Measurements from ENCODE around the gene ELF1. TPM values are rescaled to one million over a fixed set of nuclear protein-coding genes. Genes with fewer than 3 reads are reported as not detected.

ELF1 gene
- total RNA-seq, 5 donors from 2014 or later (not counting 1 experiment from before 2014, with no cell fraction given), result 133 to 221 (median 146) TPM

DNA sequence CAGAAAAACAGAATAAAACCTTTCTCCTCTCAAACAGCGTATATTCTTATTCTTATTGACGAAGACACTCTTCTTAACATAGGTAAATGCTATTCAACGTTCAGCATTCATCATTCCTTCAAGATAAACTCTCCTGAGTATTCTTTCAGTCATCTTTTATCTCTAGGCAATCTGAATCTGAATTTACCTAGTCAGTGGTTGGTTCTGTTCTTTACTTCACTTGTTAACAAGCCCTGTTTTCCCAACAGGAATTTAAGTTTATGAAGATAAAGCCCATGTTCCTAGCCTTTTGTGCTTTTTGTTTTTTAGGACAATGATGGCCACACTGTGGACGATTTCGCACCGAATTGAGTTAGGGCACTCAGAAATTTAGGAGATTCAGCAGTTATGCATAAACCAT, 3.2 kb downstream of the ELF1 start:
- peak overlapping the region; percentile 94 to 96 for H3K27ac Mint-ChIP-seq
- ChIA-PET CTCF (interaction anchor here (0.5 to 3.4 kb wide), 5 partner anchors 10 to 37 kb away, joined by 3 to 13 read pairs (median 5); no protein-coding TSS in a partner anchor), POLR2A (interaction anchor here (0.7 to 1.3 kb wide), 2 partner anchors 27 to 34 kb away, joined by 3 to 4 read pairs; no protein-coding TSS in a partner anchor)
- no peaks in the 10 kb centered on the region for H3K9me3 Mint-ChIP-seq
- ATAC-seq (replicated peaks in 1 of 4), result no peak
- H3K27me3 ChIP-seq (replicated peaks in 1 of 2; ENCODE audit: control insufficient read depth in 2 of 2, extremely low read depth in 1 of 2, insufficient read depth in 2 of 2, low read length in 1 of 2), result no peaks in the 10 kb centered on the region
- H3K4me3 Mint-ChIP-seq, result peak overlapping the region; percentile 85 to 90 (median 87)
- H3K4me1 Mint-ChIP-seq, result peaks cover 60 to 73% (median 61%) of the 10 kb centered on the region in 3 donors
- no peaks in the 10 kb centered on the region for H3K27me3 Mint-ChIP-seq
- no peak for DNase-seq
- H3K4me3 ChIP-seq (ENCODE audit: control insufficient read depth in 1 of 2, extremely low read depth in 1 of 2, low read length in 1 of 2), result peak overlapping the region in 1 of 2 donors; percentile 47
- H3K4me1 ChIP-seq (ENCODE audit: control insufficient read depth in 1 of 2, extremely low read depth in 1 of 2, insufficient read depth in 2 of 2, low read length in 2 of 2), result peaks cover 18 to 47% of the 10 kb centered on the region in 2 experiments
- H3K27ac ChIP-seq (ENCODE audit: low read length), result peak overlapping the region; percentile 69
- H3K9me3 ChIP-seq, result no peaks in the 10 kb centered on the region
- peaks cover 0 to 11% of the 10 kb centered on the region in 2 donors for H3K36me3 ChIP-seq (ENCODE audit: control insufficient read depth in 2 of 2, extremely low read depth in 1 of 2, insufficient read depth in 1 of 2, low read length in 1 of 2)
- WGBS (ENCODE audit: insufficient coverage), result no CpG with 5 or more reads among the region's 6 CpGs
- H3K36me3 Mint-ChIP-seq, result peaks cover 30% of the 10 kb centered on the region

DNA sequence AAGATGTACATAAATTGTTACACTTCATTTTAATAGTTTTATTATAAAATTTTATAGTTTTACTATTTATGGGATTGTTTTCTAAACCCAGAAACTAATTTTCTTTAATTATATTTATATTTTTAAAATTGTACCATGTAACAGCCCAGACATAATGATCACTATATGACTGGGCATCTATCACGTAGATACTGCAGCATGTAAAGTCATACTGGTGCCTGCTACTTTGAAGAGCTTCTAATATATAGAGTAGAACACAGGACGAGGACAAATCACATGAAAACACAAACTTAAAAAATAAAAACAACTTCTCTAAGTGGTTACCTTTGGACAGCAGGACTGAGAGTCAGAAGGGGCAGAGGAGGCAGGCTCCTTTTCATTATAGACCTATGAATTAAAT, 5.3 kb downstream of the ELF1 start:
- peaks cover 53 to 75% (median 56%) of the 10 kb centered on the region in 3 donors for H3K4me1 Mint-ChIP-seq
- CTCF ChIA-PET, result interaction anchor here (0.5 to 2.3 kb wide), 12 partner anchors 9 to 40 kb away, joined by 3 to 16 read pairs (median 4); no protein-coding TSS in a partner anchor
- peak overlapping the region; percentile 94 to 96 for H3K27ac Mint-ChIP-seq
- no peak for ATAC-seq (replicated peaks in 1 of 4)
- no peaks in the 10 kb centered on the region for H3K9me3 ChIP-seq
- peak overlapping the region; percentile 69 for H3K27ac ChIP-seq (ENCODE audit: low read length)
- peaks cover 16 to 51% of the 10 kb centered on the region in 2 experiments for H3K4me1 ChIP-seq (ENCODE audit: control insufficient read depth in 1 of 2, extremely low read depth in 1 of 2, insufficient read depth in 2 of 2, low read length in 2 of 2)
- no peaks in the 10 kb centered on the region for H3K27me3 ChIP-seq (replicated peaks in 1 of 2; ENCODE audit: control insufficient read depth in 2 of 2, extremely low read depth in 1 of 2, insufficient read depth in 2 of 2, low read length in 1 of 2)
- no peaks in the 10 kb centered on the region for H3K9me3 Mint-ChIP-seq
- H3K36me3 Mint-ChIP-seq, result peaks cover 30% of the 10 kb centered on the region
- H3K36me3 ChIP-seq (ENCODE audit: control insufficient read depth in 2 of 2, extremely low read depth in 1 of 2, insufficient read depth in 1 of 2, low read length in 1 of 2), result peaks cover 0 to 11% of the 10 kb centered on the region in 2 donors
- no CpG with 5 or more reads among the region's 2 CpGs for WGBS (ENCODE audit: insufficient coverage)
- POLR2A ChIA-PET, result interaction anchor here (0.5 to 2.3 kb wide), 8 partner anchors 8 to 1053 kb away, joined by 3 to 16 read pairs (median 4); no protein-coding TSS in a partner anchor
- DNase-seq, result no peak
- H3K4me3 ChIP-seq (ENCODE audit: control insufficient read depth in 1 of 2, extremely low read depth in 1 of 2, low read length in 1 of 2), result peak overlapping the region in 1 of 2 donors; percentile 47
- H3K27me3 Mint-ChIP-seq, result no peaks in the 10 kb centered on the region
- H3K4me3 Mint-ChIP-seq, result peak overlapping the region; percentile 85 to 90 (median 87)

DNA sequence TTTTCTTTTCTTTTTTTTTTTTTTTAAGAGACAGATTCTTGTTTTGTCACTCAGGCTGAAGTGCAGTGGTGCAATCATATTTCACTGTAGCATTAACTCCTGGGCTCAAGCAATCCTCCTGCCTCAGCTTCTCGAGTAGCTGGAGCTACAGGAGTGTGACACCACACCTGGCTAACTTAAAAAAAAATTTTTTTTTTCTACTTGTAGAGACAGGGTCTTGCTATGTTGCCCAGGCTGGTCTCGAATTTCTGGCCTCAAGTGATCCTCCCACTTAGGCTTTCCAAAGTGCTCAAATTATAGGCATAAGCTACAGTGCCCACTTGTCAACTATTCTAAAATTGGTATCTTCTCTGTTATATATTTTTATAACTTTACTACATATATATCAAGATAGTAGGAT, 6.6 kb downstream of the ELF1 start:
- H3K27me3 Mint-ChIP-seq, result no peaks in the 10 kb centered on the region
- no peak for DNase-seq
- CTCF ChIA-PET, result interaction anchor here (0.6 to 2.3 kb wide), 14 partner anchors 7 to 672 kb away, joined by 3 to 10 read pairs (median 4); no protein-coding TSS in a partner anchor
- no peaks in the 10 kb centered on the region for H3K9me3 Mint-ChIP-seq
- POLR2A ChIA-PET, result interaction anchor here (0.6 to 1.5 kb wide), 13 partner anchors 11 to 1182 kb away, joined by 3 to 15 read pairs (median 6); no protein-coding TSS in a partner anchor
- H3K4me1 Mint-ChIP-seq, result peaks cover 66 to 82% (median 69%) of the 10 kb centered on the region in 3 donors
- WGBS (ENCODE audit: insufficient coverage), result no CpG with 5 or more reads among the region's 2 CpGs
- peaks cover 0 to 11% of the 10 kb centered on the region in 2 donors for H3K36me3 ChIP-seq (ENCODE audit: control insufficient read depth in 2 of 2, extremely low read depth in 1 of 2, insufficient read depth in 1 of 2, low read length in 1 of 2)
- no peaks in the 10 kb centered on the region for H3K27me3 ChIP-seq (replicated peaks in 1 of 2; ENCODE audit: control insufficient read depth in 2 of 2, extremely low read depth in 1 of 2, insufficient read depth in 2 of 2, low read length in 1 of 2)
- H3K27ac Mint-ChIP-seq, result peak overlapping the region; percentile 13 to 90
- peak overlapping the region in 2 of 3 donors; percentile 14 to 41 for H3K4me3 Mint-ChIP-seq
- no peak for ATAC-seq (replicated peaks in 1 of 4)
- peaks cover 34% of the 10 kb centered on the region for H3K36me3 Mint-ChIP-seq
- peak overlapping the region; percentile 10 for H3K27ac ChIP-seq (ENCODE audit: low read length)
- no peak overlapping the region for H3K4me3 ChIP-seq (ENCODE audit: control insufficient read depth in 1 of 2, extremely low read depth in 1 of 2, low read length in 1 of 2)
- H3K4me1 ChIP-seq (ENCODE audit: control insufficient read depth in 1 of 2, extremely low read depth in 1 of 2, insufficient read depth in 2 of 2, low read length in 2 of 2), result peaks cover 21 to 64% of the 10 kb centered on the region in 2 experiments
- H3K9me3 ChIP-seq, result no peaks in the 10 kb centered on the region

DNA sequence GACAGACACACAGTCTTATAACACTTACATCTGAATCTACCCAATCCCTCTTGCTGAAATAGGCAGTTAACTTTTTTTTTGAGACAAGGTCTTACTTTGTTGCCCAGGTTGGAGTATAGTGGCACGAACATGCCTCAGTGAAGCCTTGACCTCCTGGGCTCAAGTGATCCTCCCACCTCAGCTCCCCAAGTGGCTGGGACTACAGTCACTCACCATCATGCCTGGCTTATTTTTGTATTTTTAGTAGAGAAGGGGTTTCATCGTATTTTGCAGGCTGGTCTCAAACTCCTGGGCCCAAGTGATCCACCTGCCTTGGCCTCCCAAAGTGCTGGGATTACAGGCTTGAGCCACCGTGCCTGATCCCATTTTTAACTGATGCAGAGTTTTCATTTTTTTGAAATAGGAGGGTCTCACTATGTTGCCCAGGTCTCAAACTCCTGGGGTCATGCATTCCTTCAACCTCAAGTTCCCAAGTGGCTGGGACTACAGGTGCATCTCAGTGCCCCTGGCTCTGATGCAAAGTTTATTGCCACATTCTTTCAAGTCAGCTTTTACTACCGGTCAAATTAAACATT, 7.6 kb downstream of the ELF1 start:
- DNase-seq, result no peak
- Mint-ChIP-seq H3K27me3 (no peaks in the 10 kb centered on the region), H3K27ac (peak overlapping the region; percentile 78 to 90), H3K36me3 (peaks cover 27% of the 10 kb centered on the region), H3K4me3 (peak overlapping the region; percentile 29 to 39 (median 37)), H3K4me1 (peaks cover 72 to 81% (median 75%) of the 10 kb centered on the region in 3 donors), H3K9me3 (no peaks in the 10 kb centered on the region)
- no peak for ATAC-seq (replicated peaks in 1 of 4)
- Histone ChIP-seq H3K27me3 (replicated peaks in 1 of 2; ENCODE audit: control insufficient read depth in 2 of 2, extremely low read depth in 1 of 2, insufficient read depth in 2 of 2, low read length in 1 of 2) (no peaks in the 10 kb centered on the region), H3K4me3 (ENCODE audit: control insufficient read depth in 1 of 2, extremely low read depth in 1 of 2, low read length in 1 of 2) (no peak overlapping the region), H3K27ac (ENCODE audit: low read length) (no peak overlapping the region), H3K4me1 (ENCODE audit: control insufficient read depth in 1 of 2, extremely low read depth in 1 of 2, insufficient read depth in 2 of 2, low read length in 2 of 2) (peaks cover 22 to 69% of the 10 kb centered on the region in 2 experiments), H3K36me3 (ENCODE audit: control insufficient read depth in 2 of 2, extremely low read depth in 1 of 2, insufficient read depth in 1 of 2, low read length in 1 of 2) (peaks cover 0 to 11% of the 10 kb centered on the region in 2 donors), H3K9me3 (no peaks in the 10 kb centered on the region)
- ChIA-PET POLR2A (interaction anchor here (0.6 to 1.5 kb wide), 11 partner anchors 16 to 344 kb away, joined by 3 to 15 read pairs (median 5); no protein-coding TSS in a partner anchor), CTCF (interaction anchor here (0.6 to 2.3 kb wide), 12 partner anchors 8 to 254 kb away, joined by 3 to 10 read pairs (median 5); partner anchors contain the start of gene ELF1 (in 1 of the 2))
- 67% methylated on average over 2 of the region's 4 CpGs for whole genome bisulfite sequencing (ENCODE audit: insufficient coverage)

DNA sequence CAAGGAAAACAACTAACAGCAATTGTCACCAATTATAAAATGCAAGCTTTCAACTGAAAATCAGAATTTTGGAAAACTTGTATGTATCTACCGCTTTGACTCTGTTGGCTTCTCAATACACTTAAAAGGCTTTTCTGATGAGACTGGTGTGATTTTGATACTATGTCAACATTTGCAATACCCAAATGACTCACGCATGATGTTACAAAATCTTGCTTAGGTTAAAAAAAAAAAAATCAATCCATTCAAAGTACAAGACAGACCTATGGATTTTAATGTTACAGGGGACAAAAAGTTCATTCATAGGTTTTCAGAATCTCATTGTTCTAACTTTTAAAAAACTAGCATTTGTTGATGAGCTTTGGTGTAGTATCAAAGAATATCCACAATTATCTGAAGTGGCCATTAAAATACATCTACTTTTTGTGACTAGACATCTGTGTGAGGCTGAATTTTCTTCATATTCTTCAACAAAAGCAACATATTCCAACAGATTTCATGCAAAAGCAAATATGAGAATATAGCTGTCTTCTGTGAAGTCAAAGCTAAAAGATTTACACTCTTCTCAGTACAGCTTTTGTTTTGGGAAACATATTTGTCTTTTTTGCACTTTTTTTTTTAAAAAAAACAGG, 10.7 kb downstream of the ELF1 start:
- peak in 1 of 35 experiments; percentile 36 for DNase-seq
- no peaks in the 10 kb centered on the region for H3K27me3 Mint-ChIP-seq
- H3K9me3 Mint-ChIP-seq, result no peaks in the 10 kb centered on the region
- ATAC-seq (replicated peaks in 1 of 4), result no peak
- no peak overlapping the region for H3K4me3 ChIP-seq (ENCODE audit: control insufficient read depth in 1 of 2, extremely low read depth in 1 of 2, low read length in 1 of 2)
- CTCF ChIA-PET, result interaction anchor here (0.6 to 1.5 kb wide), 10 partner anchors 9 to 686 kb away, joined by 3 to 8 read pairs (median 3); partner anchors contain the start of gene ELF1 (in 1 of the 2)
- H3K9me3 ChIP-seq, result no peaks in the 10 kb centered on the region
- H3K27ac Mint-ChIP-seq, result peak overlapping the region; percentile 79 to 87
- H3K4me1 Mint-ChIP-seq, result peaks cover 76 to 80% (median 79%) of the 10 kb centered on the region in 3 donors
- POLR2A ChIA-PET, result interaction anchor here (0.6 to 2.1 kb wide), 7 partner anchors 10 to 446 kb away, joined by 3 to 5 read pairs (median 4); partner anchors contain the start of gene ELF1 (in 1 of the 2)
- no peaks in the 10 kb centered on the region for H3K27me3 ChIP-seq (replicated peaks in 1 of 2; ENCODE audit: control insufficient read depth in 2 of 2, extremely low read depth in 1 of 2, insufficient read depth in 2 of 2, low read length in 1 of 2)
- peaks cover 26 to 73% of the 10 kb centered on the region in 2 experiments for H3K4me1 ChIP-seq (ENCODE audit: control insufficient read depth in 1 of 2, extremely low read depth in 1 of 2, insufficient read depth in 2 of 2, low read length in 2 of 2)
- H3K4me3 Mint-ChIP-seq, result peak overlapping the region; percentile 62 to 67 (median 63)
- H3K27ac ChIP-seq (ENCODE audit: low read length), result peak overlapping the region; percentile 67
- peaks cover 0 to 9% of the 10 kb centered on the region in 2 donors for H3K36me3 ChIP-seq (ENCODE audit: control insufficient read depth in 2 of 2, extremely low read depth in 1 of 2, insufficient read depth in 1 of 2, low read length in 1 of 2)
- WGBS (ENCODE audit: insufficient coverage), result no CpG with 5 or more reads among the region's 2 CpGs
- H3K36me3 Mint-ChIP-seq, result peaks cover 21% of the 10 kb centered on the region

DNA sequence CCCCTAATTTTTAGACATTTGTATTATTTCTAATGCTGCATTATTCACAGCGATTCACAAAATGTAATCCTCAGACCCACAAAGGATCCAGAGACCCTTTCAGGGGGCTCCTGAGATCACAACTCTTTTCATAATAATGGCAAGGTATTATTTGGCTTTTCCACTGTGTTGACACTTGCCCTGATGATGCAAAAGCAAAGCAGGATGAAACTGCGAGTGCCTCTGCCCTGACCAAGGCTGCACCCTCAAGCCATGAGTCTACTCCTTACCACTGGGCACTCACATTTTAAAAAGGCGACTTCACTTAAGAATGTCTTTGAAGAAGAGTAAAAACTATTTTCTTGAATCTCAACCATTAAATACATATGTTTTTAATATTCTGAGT, 11.4 kb downstream of the ELF1 start:
- Mint-ChIP-seq H3K9me3 (no peaks in the 10 kb centered on the region), H3K27me3 (no peaks in the 10 kb centered on the region), H3K4me3 (peak overlapping the region; percentile 21 to 67 (median 62)), H3K4me1 (peaks cover 75 to 78% (median 76%) of the 10 kb centered on the region in 3 donors), H3K36me3 (peaks cover 16% of the 10 kb centered on the region), H3K27ac (peak overlapping the region; percentile 79 to 87)
- H3K4me3 ChIP-seq (ENCODE audit: control insufficient read depth in 1 of 2, extremely low read depth in 1 of 2, low read length in 1 of 2), result no peak overlapping the region
- CTCF ChIA-PET, result interaction anchor here (0.7 to 1.5 kb wide), 5 partner anchors 12 to 159 kb away, joined by 3 to 9 read pairs (median 3); partner anchors contain the start of gene ELF1 (in 2 of the 2)
- H3K27ac ChIP-seq (ENCODE audit: low read length), result peak overlapping the region; percentile 67
- ATAC-seq (replicated peaks in 1 of 4) (no peak), DNase-seq (peak in 1 of 35 experiments; percentile 24)
- no peaks in the 10 kb centered on the region for H3K27me3 ChIP-seq (replicated peaks in 1 of 2; ENCODE audit: control insufficient read depth in 2 of 2, extremely low read depth in 1 of 2, insufficient read depth in 2 of 2, low read length in 1 of 2)
- POLR2A ChIA-PET, result interaction anchor here in 1 of 2 donors (1.5 to 2.1 kb wide), 3 partner anchors 11 to 22 kb away, joined by 3 to 5 read pairs (median 4); partner anchors contain the start of gene ELF1
- H3K4me1 ChIP-seq (ENCODE audit: control insufficient read depth in 1 of 2, extremely low read depth in 1 of 2, insufficient read depth in 2 of 2, low read length in 2 of 2), result peaks cover 26 to 73% of the 10 kb centered on the region in 2 experiments
- H3K36me3 ChIP-seq (ENCODE audit: control insufficient read depth in 2 of 2, extremely low read depth in 1 of 2, insufficient read depth in 1 of 2, low read length in 1 of 2), result peaks cover 0 to 5% of the 10 kb centered on the region in 2 donors
- H3K9me3 ChIP-seq, result no peaks in the 10 kb centered on the region
- WGBS (ENCODE audit: insufficient coverage), result no CpG with 5 or more reads among the region's 3 CpGs
